Forelimb muscle (tissue), 1 donor: ENCODE measurements around the gene CTXND1. TPM values are rescaled to one million over a fixed set of nuclear protein-coding genes. Genes with fewer than 3 reads are reported as not detected.

Source experiments
- DNase-seq: peaks from one replicate; pipeline ENCODE4 v3.0.0-alpha.2; 2013; ENCODE audit warnings: low read depth
- polyA plus RNA-seq: library from polyadenylated mRNA; unstranded; fragments of 120-200 nt; gene quantifications from one replicate; pipeline ENCODE4 v1.2.1, GENCODE V29; 2013; ENCODE audit not compliant: insufficient read length

Gene CTXND1
- polyA plus RNA-seq, 1 donor = 0.90 TPM

GRCh38 chr15:80210611-80211573, 41.1 kb downstream of the CTXND1 start:
- no peak for DNase-seq

GRCh38 chr15:80208758-80209734, 43.0 kb downstream of the CTXND1 start:
- DNase-seq = no peak

DNA sequence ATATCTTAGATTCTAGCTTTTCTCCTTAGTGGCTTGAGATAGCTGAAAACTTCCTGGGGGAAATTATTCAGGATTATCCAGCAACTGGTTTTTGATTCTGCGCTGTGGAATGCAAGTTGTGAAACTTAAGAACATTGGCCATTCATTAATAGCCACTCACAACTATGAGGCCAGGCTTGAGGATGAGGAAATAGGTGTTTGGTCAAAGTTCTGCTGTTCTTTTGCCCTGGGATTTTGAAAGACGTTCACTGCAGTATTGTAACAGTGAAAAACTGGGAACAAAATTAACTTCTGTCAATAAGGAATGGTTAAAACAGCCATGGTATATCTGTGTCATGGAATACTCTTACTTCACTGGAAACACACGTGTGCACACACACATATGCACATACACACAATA, 44.1 kb downstream of the CTXND1 start:
- DNase-seq = no peak

DNA sequence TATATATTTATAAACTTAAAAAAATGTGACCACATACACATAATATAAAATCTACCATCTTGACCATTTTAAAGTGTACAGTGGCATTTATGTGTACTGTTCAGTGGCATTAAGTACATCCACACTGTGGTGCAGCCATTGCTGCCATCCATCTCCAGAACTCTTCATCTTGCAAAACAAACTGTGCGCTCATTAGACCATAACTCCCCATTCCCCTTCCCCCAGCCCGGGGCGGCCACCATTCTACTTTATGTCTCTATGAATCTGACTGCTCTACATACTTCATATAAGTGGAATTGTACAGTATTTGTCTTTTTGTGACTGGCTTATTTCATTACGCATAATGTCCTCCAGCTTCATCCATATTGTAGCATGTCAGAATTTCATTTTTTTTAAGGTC, 47.8 kb downstream of the CTXND1 start:
- DNase-seq = no peak

DNA sequence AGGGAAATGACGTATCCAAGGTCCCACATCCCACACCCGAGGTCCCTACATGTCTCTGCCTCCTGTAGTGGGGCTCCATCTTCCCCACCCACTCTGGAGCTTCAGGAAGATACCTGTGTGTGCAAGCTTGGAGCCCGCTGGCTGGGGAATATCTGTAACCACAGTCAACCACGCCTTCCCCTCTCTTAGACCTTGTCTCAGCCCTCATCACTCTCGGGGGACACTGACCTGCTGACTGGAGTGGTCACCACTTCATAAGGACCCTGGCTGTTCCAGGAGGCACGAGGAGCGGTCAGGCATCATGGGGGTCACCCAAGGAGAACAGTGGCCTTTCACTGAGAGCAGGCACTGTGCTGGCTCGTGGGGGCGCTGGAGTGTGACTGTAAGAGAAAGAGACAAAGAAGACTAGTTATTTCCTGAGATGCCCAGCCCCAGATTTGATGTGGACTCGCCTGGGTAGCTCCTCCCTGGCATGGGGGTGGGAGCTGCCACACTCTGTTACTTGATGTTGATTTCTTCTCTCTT, 48.6 kb downstream of the CTXND1 start:
- DNase-seq = no peak

DNA sequence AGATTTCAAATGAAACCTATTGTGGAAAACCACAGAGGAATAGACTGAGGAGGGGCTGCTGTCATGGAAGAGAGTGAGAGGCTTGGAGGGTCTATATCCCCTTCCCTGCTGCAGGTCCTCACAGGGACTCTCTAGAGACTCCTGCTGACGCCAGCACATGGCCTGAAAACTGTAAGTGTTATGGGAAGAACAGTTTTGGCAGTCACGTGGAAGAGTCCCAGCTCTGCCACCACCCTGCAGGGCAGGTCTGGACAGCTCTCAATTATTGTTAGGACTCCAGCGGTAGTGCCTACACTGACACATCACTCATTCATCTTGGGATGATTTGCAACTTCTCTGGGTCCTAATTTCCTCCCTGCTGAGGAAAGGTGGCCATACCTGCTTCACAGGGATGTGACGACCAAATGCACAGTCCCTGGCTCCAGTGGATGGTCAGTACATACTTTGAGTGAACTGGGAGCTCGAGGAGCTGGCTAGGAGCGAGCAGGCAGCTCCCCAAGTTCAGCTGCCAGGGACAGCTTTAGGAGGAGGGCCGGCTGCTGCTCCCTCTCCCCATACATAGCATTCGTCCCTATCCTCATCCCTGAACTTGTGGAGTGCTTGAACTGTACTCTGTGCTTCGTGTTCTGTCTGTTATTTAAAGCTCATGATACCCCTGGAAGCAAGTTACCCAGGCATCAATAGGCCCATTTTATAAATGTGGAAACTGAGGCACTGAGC, 49.2 kb downstream of the CTXND1 start:
- no peak for DNase-seq

GRCh38 chr15:80202016-80202315, 50.0 kb downstream of the CTXND1 start:
- no peak for DNase-seq

DNA sequence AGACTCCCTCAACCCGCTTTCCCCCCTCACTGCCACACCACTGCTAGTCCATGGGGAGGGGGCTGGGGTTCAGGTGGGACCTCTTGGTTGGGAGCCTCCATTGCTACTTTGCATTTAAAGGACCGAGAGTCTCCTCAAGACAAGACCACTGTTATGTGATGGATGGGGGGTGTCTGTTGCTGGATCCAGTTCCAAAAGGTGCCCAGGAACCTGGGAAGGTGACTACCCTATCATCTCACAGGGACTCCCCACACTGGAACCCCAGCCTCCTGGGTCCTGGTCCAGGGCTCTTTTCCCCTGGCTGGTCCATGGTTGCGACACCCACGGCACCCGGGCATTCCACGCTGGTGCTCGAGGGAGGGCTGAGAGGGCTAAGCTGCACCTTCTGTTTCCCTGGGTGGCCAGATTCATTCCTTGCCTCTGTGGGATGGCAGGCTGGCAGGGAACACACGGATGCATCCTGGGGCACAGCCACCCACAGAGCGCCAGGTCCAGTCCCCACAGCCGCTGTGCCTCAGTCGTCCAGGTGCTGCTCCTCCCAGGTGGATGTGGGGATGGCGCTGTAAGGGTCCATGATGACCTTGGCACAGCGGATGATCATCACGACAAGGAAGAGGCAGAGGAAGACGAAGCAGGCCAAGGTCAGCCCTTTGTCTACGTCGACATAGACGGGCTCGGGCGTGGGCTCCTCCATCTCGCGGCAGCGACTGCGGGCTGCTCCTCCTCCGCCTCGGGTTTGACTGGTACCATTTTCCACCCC, 50.6 kb downstream of the CTXND1 start:
- no peak for DNase-seq

GRCh38 chr15:80199869-80200268, 52.1 kb downstream of the CTXND1 start:
- DNase-seq = no peak

DNA sequence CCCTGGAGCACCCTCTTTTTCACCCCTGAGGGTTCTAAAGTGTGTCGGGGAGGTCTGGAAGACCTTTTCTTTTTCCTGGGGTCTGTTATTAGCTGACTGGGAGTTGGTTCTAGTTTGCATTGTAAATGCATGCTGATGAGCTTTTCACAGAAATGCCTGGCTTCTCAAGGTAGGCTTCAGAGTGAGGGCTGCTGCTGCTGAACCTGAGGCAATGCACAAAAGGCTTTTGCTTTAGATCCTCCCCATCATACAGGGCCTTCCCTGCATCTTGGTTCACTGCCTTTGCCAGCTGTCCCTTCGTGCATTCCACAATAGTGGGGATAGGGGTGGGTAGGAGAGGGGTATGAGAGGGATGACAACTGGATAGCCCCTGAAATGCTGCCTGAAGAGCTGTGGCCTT, 52.6 kb downstream of the CTXND1 start:
- no peak for DNase-seq

- no peak for DNase-seq
Observed at GRCh38 chr15:80194914-80195313, 57.1 kb downstream of the CTXND1 start.

- DNase-seq = no peak
Observed at GRCh38 chr15:80194186-80194585, 57.8 kb downstream of the CTXND1 start.

GRCh38 chr15:80191897-80192595, 60.0 kb downstream of the CTXND1 start:
- no peak for DNase-seq

DNA sequence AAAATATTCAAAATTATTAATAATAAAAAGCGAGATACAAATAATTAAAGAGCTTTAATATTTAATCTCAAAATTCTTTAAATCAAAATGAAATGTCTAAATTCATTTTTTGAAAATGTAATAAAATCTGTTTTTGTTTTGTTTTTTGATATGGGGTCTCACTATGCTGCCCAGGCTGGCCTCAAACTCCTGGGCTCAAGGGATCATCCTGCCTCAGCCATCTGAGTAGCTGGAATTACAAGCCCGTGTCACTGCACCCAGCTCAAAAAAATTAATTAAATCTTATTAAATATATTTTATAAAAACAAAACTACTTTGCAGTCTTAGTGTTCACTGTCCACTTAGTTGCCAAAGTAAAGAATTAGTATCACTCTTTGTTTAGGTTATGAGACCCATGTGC, 60.8 kb downstream of the CTXND1 start:
- no peak for DNase-seq

GRCh38 chr15:80188251-80188650, 63.8 kb downstream of the CTXND1 start:
- DNase-seq = no peak

DNA sequence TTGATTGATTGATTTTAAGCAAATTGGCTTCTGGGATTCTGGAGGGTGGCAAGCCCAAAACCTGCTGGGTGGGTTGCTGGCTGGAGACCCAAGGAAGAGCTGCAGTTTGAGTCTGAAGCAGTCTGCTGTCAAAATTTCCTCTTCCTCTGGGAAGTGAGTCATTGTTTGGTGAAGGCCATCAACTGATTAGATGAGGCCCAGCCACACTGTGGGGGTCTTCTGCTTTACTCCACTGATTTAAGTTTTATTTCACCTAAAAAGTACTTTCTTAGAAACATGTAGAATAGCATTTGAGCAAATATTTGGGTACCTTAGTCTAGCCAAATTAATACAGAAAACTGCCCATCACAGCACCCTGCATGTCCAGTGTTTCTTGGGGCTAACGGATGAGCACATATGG, 65.4 kb downstream of the CTXND1 start:
- DNase-seq = no peak

DNA sequence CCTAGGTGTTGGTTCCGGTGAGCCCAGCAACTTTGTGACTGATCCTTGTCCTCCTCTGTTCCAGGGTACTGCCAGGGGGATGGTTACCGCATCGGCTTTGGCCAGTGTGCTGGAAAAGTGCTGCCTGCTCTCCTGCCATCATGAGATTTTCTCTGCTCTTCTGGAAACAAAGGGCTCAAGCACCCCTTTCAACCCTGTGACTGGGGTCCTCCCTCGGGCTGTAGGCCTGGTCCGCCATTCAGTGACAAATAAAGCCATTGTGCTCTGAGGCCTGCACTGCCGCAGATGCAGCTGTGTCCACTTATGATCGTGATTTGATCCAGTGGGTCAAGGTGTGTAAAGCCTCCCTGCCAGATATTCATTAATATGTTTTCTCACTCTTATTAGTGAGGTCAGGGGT, 65.9 kb downstream of the CTXND1 start:
- no peak for DNase-seq

DNA sequence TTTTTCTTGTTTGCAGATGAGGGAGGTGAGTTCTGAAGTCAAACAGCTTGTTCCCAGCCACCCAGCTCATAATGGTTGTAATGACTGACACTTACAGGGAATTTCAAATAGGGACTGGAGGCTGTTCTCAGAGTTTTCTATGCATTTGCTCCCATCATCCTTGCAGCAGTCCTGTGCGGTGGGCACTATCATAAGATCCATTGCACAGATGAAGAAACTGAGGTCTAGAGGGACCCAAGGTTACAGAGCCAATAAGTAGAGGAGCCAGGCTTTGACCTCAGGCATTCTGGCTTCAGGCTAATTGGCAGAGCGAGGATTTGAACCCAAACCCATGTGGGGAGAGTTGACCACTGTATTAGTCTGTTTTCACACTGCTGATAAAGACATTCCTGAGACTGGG, 66.9 kb downstream of the CTXND1 start:
- DNase-seq = no peak

- DNase-seq = no peak
Observed at GRCh38 chr15:80184554-80184953, 67.5 kb downstream of the CTXND1 start.

DNA sequence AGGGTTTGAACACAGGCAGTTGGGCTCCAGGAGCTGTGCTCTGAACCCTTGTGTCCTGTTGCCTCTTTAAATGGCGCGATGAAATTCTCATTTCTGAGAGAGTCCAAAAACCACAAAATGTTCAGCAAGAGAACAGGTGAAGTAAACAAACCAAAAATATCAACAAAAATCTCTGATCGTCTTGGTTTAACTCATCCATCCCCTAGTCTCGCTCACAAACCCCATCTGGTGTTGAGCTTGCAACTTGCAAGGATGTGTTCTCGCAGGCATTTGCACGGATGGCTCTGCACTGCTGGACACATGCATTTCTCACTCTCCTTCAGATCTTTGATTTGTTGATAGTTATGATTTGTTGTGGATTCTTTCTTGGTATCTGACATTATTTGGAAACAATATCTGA, 68.1 kb downstream of the CTXND1 start:
- no peak for DNase-seq
